IMR-90 (cell line): ENCODE measurements around the gene DOCK1. TPM values are rescaled to one million over a fixed set of nuclear protein-coding genes. Genes with fewer than 3 reads are reported as not detected.

ENCODE experiments used
- ATAC-seq: fragments of 200-7000 bp; cut with Tn5 transposase; 2 replicates; pipeline ENCODE4 v1.9.1; 2020; ENCODE audit warnings: low read depth, mild to moderate bottlenecking, moderate library complexity
- BruUV-seq: library from RNA; stranded (reverse); fragments of 400-500 nt; replicated peaks from 2 replicates; lab custom pipeline; 2021; lab: Mats Ljungman, UMichigan
- CTCF ChIA-PET: fragments of 300-600 bp; formaldehyde crosslinking; extraction: SDS; loops from one replicate; lab custom pipeline; 2021; ENCODE audit warnings: antibody characterized with exemption; lab: Yijun Ruan, JAX
- POLR2A ChIA-PET: fragments of 300-600 bp; sonication (Branson Sonifier 250); formaldehyde crosslinking; loops from one replicate; lab custom pipeline; 2022; ENCODE audit warnings: antibody characterized with exemption; ENCODE audit not compliant: unreplicated experiment; lab: Charles Lee
- DNase-seq: peaks from one replicate; pipeline ENCODE4 v3.0.0; 2013
- H2AFZ ChIP-seq: replicated peaks from 2 replicates; pipeline ENCODE3; 2013; ENCODE audit warnings: low read length, mild to moderate bottlenecking; ENCODE audit not compliant: poor library complexity
- H2AK5ac ChIP-seq: 2 replicates; pipeline ENCODE4 v1.6.1; 2013; ENCODE audit warnings: low read depth, low read length, inconsistent platforms
- H2AK9ac ChIP-seq: replicated peaks from 2 replicates; pipeline ENCODE3; 2013; ENCODE audit warnings: mild to moderate bottlenecking, low read depth, low read length, moderate library complexity; ENCODE audit not compliant: poor library complexity
- H2BK120ac ChIP-seq: 2 replicates; pipeline ENCODE4 v1.6.1; 2013; ENCODE audit warnings: low read depth, low read length, inconsistent platforms
- H2BK15ac ChIP-seq: 3 replicates; pipeline ENCODE4 v1.6.1; 2013; ENCODE audit warnings: low read depth, low read length, inconsistent platforms
- H2BK20ac ChIP-seq: 2 replicates; pipeline ENCODE4 v1.6.1; 2013; ENCODE audit warnings: low read depth, mild to moderate bottlenecking, inconsistent platforms, low read length, moderate library complexity
- H2BK5ac ChIP-seq: 2 replicates; pipeline ENCODE4 v1.6.1; 2013; ENCODE audit warnings: mild to moderate bottlenecking, low read depth, low read length, inconsistent platforms; ENCODE audit not compliant: poor library complexity, severe bottlenecking
- H3K14ac ChIP-seq: replicated peaks from 2 replicates; pipeline ENCODE4 v1.6.1; 2013; ENCODE audit warnings: low read depth, low read length, inconsistent platforms
- H3K18ac ChIP-seq: 2 replicates; pipeline ENCODE4 v1.6.1; 2013; ENCODE audit warnings: low read depth, low read length, control low read depth
- H3K23ac ChIP-seq: 2 replicates; pipeline ENCODE4 v1.6.1; 2013; ENCODE audit warnings: low read depth, low read length, inconsistent platforms
- H3K27ac ChIP-seq: 2 replicates; pipeline ENCODE4 v1.5.1; 2013; ENCODE audit warnings: mild to moderate bottlenecking, control low read depth, low read length; ENCODE audit not compliant: insufficient read depth
- H3K27me3 ChIP-seq: 2 replicates; pipeline ENCODE4 v1.6.1; 2013; ENCODE audit warnings: low read length; ENCODE audit not compliant: control insufficient read depth, insufficient read depth
- H3K36me3 ChIP-seq: 2 replicates; pipeline ENCODE4 v1.6.1; 2013; ENCODE audit warnings: low read length, mixed read lengths; ENCODE audit not compliant: control insufficient read depth, insufficient read depth
- H3K4ac ChIP-seq: 2 replicates; pipeline ENCODE4 v1.6.1; 2013; ENCODE audit warnings: low read depth, low read length, inconsistent platforms
- H3K4me1 ChIP-seq: 2 replicates; pipeline ENCODE4 v1.6.1; 2013; ENCODE audit warnings: low read length, mixed read lengths; ENCODE audit not compliant: control insufficient read depth, insufficient read depth
- H3K4me2 ChIP-seq: 2 replicates; pipeline ENCODE4 v1.6.1; 2013; ENCODE audit warnings: low read depth, mild to moderate bottlenecking, control low read depth, low read length, moderate library complexity
- H3K4me3 ChIP-seq: 2 replicates; pipeline ENCODE4 v1.5.1; 2013; ENCODE audit warnings: low read depth, mild to moderate bottlenecking, control low read depth, low read length, moderate library complexity; ENCODE audit not compliant: insufficient read depth
- H3K56ac ChIP-seq: 2 replicates; pipeline ENCODE4 v1.6.1; 2013; ENCODE audit warnings: low read length, inconsistent platforms; ENCODE audit not compliant: insufficient read depth; ENCODE audit errors: extremely low read depth
- H3K79me1 ChIP-seq, 2 experiments: 2 replicates each; pipeline ENCODE4 v1.6.1; 2013; ENCODE audit warnings: low read length in 2 of 2, inconsistent platforms in 1 of 2, low read depth in 1 of 2
- H3K9ac ChIP-seq: 2 replicates; pipeline ENCODE4 v1.6.1; 2013; ENCODE audit warnings: low read depth, low read length, control low read depth
- H3K9me1 ChIP-seq: 2 replicates; pipeline ENCODE4 v1.6.1; 2013; ENCODE audit warnings: low read length, inconsistent platforms; ENCODE audit not compliant: insufficient read depth
- H3K9me3 ChIP-seq: 2 replicates; pipeline ENCODE4 v1.6.1; 2013; ENCODE audit warnings: low read length; ENCODE audit not compliant: control insufficient read depth, insufficient read depth
- H4K20me1 ChIP-seq: 2 replicates; pipeline ENCODE4 v1.6.1; 2013; ENCODE audit warnings: low read length, inconsistent platforms; ENCODE audit not compliant: insufficient read depth
- H4K5ac ChIP-seq: 2 replicates; pipeline ENCODE4 v1.6.1; 2013; ENCODE audit warnings: mild to moderate bottlenecking, low read depth, low read length, control low read depth
- H4K8ac ChIP-seq, 2 experiments: 2 replicates each; pipeline ENCODE4 v1.6.1; 2013; ENCODE audit warnings: low read depth in 2 of 2, low read length in 2 of 2, control low read depth in 1 of 2, inconsistent platforms in 1 of 2
- H4K91ac ChIP-seq: 2 replicates; pipeline ENCODE4 v1.6.1; 2013; ENCODE audit warnings: low read depth, low read length, inconsistent platforms; ENCODE audit not compliant: insufficient read depth
- BHLHE40 ChIP-seq: fragments of 150-350 bp; IDR thresholded peaks from 2 replicates; pipeline ENCODE4 v1.6.1; 2016; ENCODE audit warnings: mild to moderate bottlenecking, low read depth, low read length
- CEBPB ChIP-seq: IDR thresholded peaks from 2 replicates; pipeline ENCODE4 v1.6.1; 2012; ENCODE audit warnings: low read depth, low read length, improper control_type of control experiment
- CHD1 ChIP-seq: IDR thresholded peaks from 2 replicates; pipeline ENCODE4 v1.6.1; 2012; ENCODE audit warnings: low read depth, low read length, improper control_type of control experiment
- CTCF ChIP-seq: conservative IDR thresholded peaks from 2 replicates; pipeline ENCODE4 v1.5.1; 2012; ENCODE audit warnings: mild to moderate bottlenecking, low read depth, low read length, improper control_type of control experiment
- ELK1 ChIP-seq: fragments of 150-350 bp; IDR thresholded peaks from 2 replicates; pipeline ENCODE4 v1.6.1; 2016; ENCODE audit warnings: low read depth, mild to moderate bottlenecking, low read length, moderate library complexity, borderline replicate concordance
- FOS ChIP-seq: fragments of 150-350 bp; IDR thresholded peaks from 2 replicates; pipeline ENCODE4 v1.6.1; 2016; ENCODE audit warnings: low read depth, low read length
- MAFK ChIP-seq: IDR thresholded peaks from 2 replicates; pipeline ENCODE4 v1.6.1; 2012; ENCODE audit warnings: low read depth, low read length, improper control_type of control experiment
- MAZ ChIP-seq: IDR thresholded peaks from 2 replicates; pipeline ENCODE4 v1.6.1; 2012; ENCODE audit warnings: low read depth, mild to moderate bottlenecking, low read length, improper control_type of control experiment, moderate library complexity, borderline replicate concordance
- MXI1 ChIP-seq: IDR thresholded peaks from 2 replicates; pipeline ENCODE4 v1.6.1; 2012; ENCODE audit warnings: low read depth, mild to moderate bottlenecking, low read length, moderate library complexity, borderline replicate concordance
- NFE2L2 ChIP-seq: fragments of 150-350 bp; IDR thresholded peaks from 2 replicates; pipeline ENCODE4 v1.6.1; 2016; ENCODE audit warnings: low read depth, mild to moderate bottlenecking, low read length
- POLR2A ChIP-seq: IDR thresholded peaks from 2 replicates; pipeline ENCODE4 v1.6.1; 2012; ENCODE audit warnings: mild to moderate bottlenecking, low read depth, low read length
- RAD21 ChIP-seq: IDR thresholded peaks from 2 replicates; pipeline ENCODE4 v1.6.1; 2012; ENCODE audit warnings: low read length, improper control_type of control experiment
- RCOR1 ChIP-seq: IDR thresholded peaks from 2 replicates; pipeline ENCODE4 v1.6.1; 2012; ENCODE audit warnings: mild to moderate bottlenecking, low read length, improper control_type of control experiment; ENCODE audit not compliant: insufficient replicate concordance
- RFX5 ChIP-seq: IDR thresholded peaks from 2 replicates; pipeline ENCODE4 v1.8.0; 2012; ENCODE audit warnings: low read depth, mild to moderate bottlenecking, low read length, moderate library complexity
- SMC3 ChIP-seq: fragments of 150-350 bp; IDR thresholded peaks from 2 replicates; pipeline ENCODE4 v1.6.1; 2016; ENCODE audit warnings: low read depth, mild to moderate bottlenecking, antibody characterized with exemption, low read length, moderate library complexity
- USF2 ChIP-seq: fragments of 150-350 bp; IDR thresholded peaks from 2 replicates; pipeline ENCODE4 v1.6.1; 2017; ENCODE audit warnings: mild to moderate bottlenecking, antibody characterized with exemption, low read length, low read depth
- WGBS, 2 experiments: methylation state at CpG; one replicate each; pipeline versions ENCODE4 v1.1.5 to v1.1.7; 2013; ENCODE audit warnings: missing lambda C conversion rate in 2 of 2; ENCODE audit not compliant: insufficient read length in 1 of 2; ENCODE audit errors: extremely low coverage in 2 of 2; 5-methylcytosine and 5-hydroxymethylcytosine counted together
- dilution Hi-C: fragments of 300-500 bp; cut with HindIII; formaldehyde crosslinking; loops from one replicate; pipeline ENCODE4 v1.14.3; 2018; ENCODE audit warnings: low sequenced_read_pairs; ENCODE audit not compliant: unreplicated experiment
- in situ Hi-C: fragments of 300-500 bp; cut with MboI; formaldehyde crosslinking; loops from 3 replicates; pipeline ENCODE4 v1.14.3; 2019; ENCODE audit warnings: low sequenced_read_pairs, inconsistent platforms, mixed read lengths
- intact Hi-C: fragments of 100-400 bp; cut with micrococcal nuclease; formaldehyde crosslinking; loops from 2 replicates; pipeline ENCODE4 v1.10.0; 2022
- polyA plus RNA-seq, 3 experiments: library from polyadenylated mRNA; depleted of rRNA; stranded (reverse); fragments of >200 nt; gene quantifications; 2 replicates each; pipeline ENCODE4 v1.2.3, GENCODE V29; 2012; ENCODE audit warnings: low replicate concordance in 1 of 3
- total RNA-seq: library from RNA; depleted of rRNA; stranded (reverse); fragments of >200 nt; gene quantifications from 2 replicates; pipeline ENCODE4 v1.2.3, GENCODE V29; 2012

DOCK1 gene
- total and polyA plus RNA-seq, 2 of the 4 experiments (the other 2 are of a cell fraction), result 28.2 to 71.0 TPM

- ChIA-PET CTCF (no interaction called here), POLR2A (no interaction called here)
- ATAC-seq (no peak), DNase-seq (no peak)
- intact Hi-C loops, result no loop called here
- no peak overlapping the region for H2BK20ac ChIP-seq
- no peak overlapping the region for H2BK15ac ChIP-seq
- no peak overlapping the region for H2AK5ac ChIP-seq
- BruUV-seq, result no TSS peak
- H2BK5ac ChIP-seq, result no peak overlapping the region
- H3K27ac ChIP-seq, result no peak overlapping the region
- H3K4ac ChIP-seq, result no peak overlapping the region
- no peaks in the 10 kb centered on the region for H3K9me3 ChIP-seq
- no peak overlapping the region for H3K9ac ChIP-seq
- TF ChIP-seq CEBPB (no peak), BHLHE40 (no peak), RAD21 (no peak), FOS (no peak), MAZ (no peak), RCOR1 (no peak), MAFK (no peak), SMC3 (no peak), NFE2L2 (no peak), CHD1 (no peak), RFX5 (no peak), USF2 (no peak), ELK1 (no peak), POLR2A (no peak), MXI1 (no peak), CTCF (no peak)
- H3K4me1 ChIP-seq, result peaks cover 5% of the 10 kb centered on the region
- no peak overlapping the region for H2AFZ ChIP-seq
- no peak overlapping the region for H2BK120ac ChIP-seq
- in situ Hi-C loops, result no loop called here
- H4K8ac ChIP-seq, result no peak overlapping the region
- H4K5ac ChIP-seq, result no peak overlapping the region
- H3K27me3 ChIP-seq, result no peaks in the 10 kb centered on the region
- no peak overlapping the region for H3K18ac ChIP-seq
- H3K14ac ChIP-seq, result no peak overlapping the region
- H4K91ac ChIP-seq, result no peak overlapping the region
- peaks cover 10% of the 10 kb centered on the region; the same call in 1 of the 2 replicates for H3K9me1 ChIP-seq
- H3K79me1 ChIP-seq, result no peaks in the 10 kb centered on the region; a peak in 1 of 4 replicates
- no peak overlapping the region for H3K4me2 ChIP-seq
- H3K23ac ChIP-seq, result no peak overlapping the region
- peaks cover 17% of the 10 kb centered on the region for H3K36me3 ChIP-seq
- H3K56ac ChIP-seq, result no peak overlapping the region
- 90% methylated on average over 4 of the region's 13 CpGs; no CpG with 5 or more reads in 1 of the 2 experiments for WGBS, 2 experiments
- no peaks in the 10 kb centered on the region for H4K20me1 ChIP-seq
- dilution Hi-C loops, result no loop called here
- H2AK9ac ChIP-seq, result no peak overlapping the region
- no peak overlapping the region for H3K4me3 ChIP-seq
These were observed 448.3 kb downstream of the DOCK1 start for GRCh38 chr10:127353544-127353943.
